OCI-LY7 (cell line): ENCODE measurements around the gene SLC22A4. TPM values are rescaled to one million over a fixed set of nuclear protein-coding genes. Genes with fewer than 3 reads are reported as not detected.

ENCODE experiments used
- BruUV-seq: library from RNA; stranded (reverse); fragments of 400-500 nt; replicated peaks from 2 replicates; lab custom pipeline; 2021; lab: Mats Ljungman, UMichigan
- CTCF ChIA-PET: fragments of 300-600 bp; sonication (Branson Sonifier 250); formaldehyde crosslinking; loops from one replicate; lab custom pipeline; 2022; ENCODE audit warnings: antibody characterized with exemption; ENCODE audit not compliant: unreplicated experiment; lab: Charles Lee
- POLR2A ChIA-PET: fragments of 300-600 bp; sonication (Branson Sonifier 250); formaldehyde crosslinking; loops from one replicate; lab custom pipeline; 2022; ENCODE audit warnings: antibody characterized with exemption; lab: Charles Lee
- DNase-seq: peaks from one replicate; pipeline ENCODE4 v3.0.0-alpha.2; 2015; ENCODE audit warnings: low spot score
- H2AFZ ChIP-seq: fragments of 200-600 bp; sonication (generic), shearing (Covaris generic); 2 replicates; pipeline ENCODE4 v1.6.1; 2014; ENCODE audit warnings: mild to moderate bottlenecking, antibody characterized with exemption, low read length, moderate library complexity
- H3K27ac ChIP-seq: fragments of 200-600 bp; sonication (generic); 2 replicates; pipeline ENCODE4 v1.5.1; 2014; ENCODE audit warnings: mixed run types, low read depth, mild to moderate bottlenecking, moderate library complexity, low read length, inconsistent platforms; ENCODE audit not compliant: poor library complexity, severe bottlenecking
- H3K36me3 ChIP-seq: fragments of 200-600 bp; sonication (generic); 2 replicates; pipeline ENCODE4 v1.6.1; 2014; ENCODE audit warnings: mild to moderate bottlenecking, antibody characterized with exemption, low read length, moderate library complexity, mixed read lengths; ENCODE audit not compliant: insufficient read depth
- H3K4me1 ChIP-seq: fragments of 200-600 bp; sonication (generic); 2 replicates; pipeline ENCODE4 v1.5.1; 2014; ENCODE audit warnings: mild to moderate bottlenecking, low read length; ENCODE audit not compliant: insufficient read depth, poor library complexity, severe bottlenecking
- H3K4me2 ChIP-seq: fragments of 200-600 bp; sonication (generic); 2 replicates; pipeline ENCODE4 v1.6.1; 2014; ENCODE audit warnings: mild to moderate bottlenecking, low read length
- H3K4me3 ChIP-seq: fragments of 200-600 bp; sonication (generic); 2 replicates; pipeline ENCODE4 v1.5.1; 2014; ENCODE audit warnings: mild to moderate bottlenecking, low read depth, low read length; ENCODE audit not compliant: poor library complexity, severe bottlenecking
- H3K79me2 ChIP-seq: fragments of 200-600 bp; sonication (generic); 2 replicates; pipeline ENCODE4 v1.6.1; 2016; ENCODE audit warnings: low read depth, mild to moderate bottlenecking, low read length, moderate library complexity, mixed read lengths; ENCODE audit not compliant: insufficient read depth
- H3K9me2 ChIP-seq: fragments of 200-600 bp; sonication (generic); 2 replicates; pipeline ENCODE4 v1.6.1; 2016; ENCODE audit warnings: mild to moderate bottlenecking, low read length, mixed read lengths; ENCODE audit not compliant: insufficient read depth
- H3K9me3 ChIP-seq: fragments of 200-600 bp; sonication (generic); 2 replicates; pipeline ENCODE4 v1.6.1; 2014; ENCODE audit warnings: mild to moderate bottlenecking, mixed run types, low read length, mixed read lengths
- H4K20me1 ChIP-seq: fragments of 200-600 bp; sonication (generic); 2 replicates; pipeline ENCODE4 v1.6.1; 2014; ENCODE audit warnings: mild to moderate bottlenecking, antibody characterized with exemption, low read length, moderate library complexity, mixed read lengths; ENCODE audit not compliant: insufficient read depth
- EZH2phosphoT487 ChIP-seq: fragments of 200-600 bp; sonication (generic); IDR thresholded peaks from 2 replicates; pipeline ENCODE4 v1.6.1; 2018; ENCODE audit warnings: low read depth, borderline replicate concordance, mild to moderate bottlenecking, mixed run types, antibody characterized with exemption, low read length, moderate library complexity, mixed read lengths
- intact Hi-C: fragments of 100-400 bp; cut with micrococcal nuclease; formaldehyde crosslinking; loops from one replicate; pipeline ENCODE4 v1.10.0; 2022; ENCODE audit not compliant: unreplicated experiment
- total RNA-seq, 2 experiments: library from RNA; depleted of rRNA in 1 of 2; stranded (reverse); fragments of >200 nt in 1 of 2; shearing (Covaris generic) in 1 of 2; gene quantifications; 2 replicates each; pipeline ENCODE4 v1.2.3, GENCODE V29; 2014 to 2022
- TF ChIP-seq, protein P1 (sequence below): fragments of 200-600 bp; sonication (generic); conservative IDR thresholded peaks from 2 replicates; pipeline ENCODE4 v1.5.1; 2014; ENCODE audit warnings: mild to moderate bottlenecking, antibody characterized with exemption, low read length, moderate library complexity, mixed read lengths

The SLC22A4 gene
- total RNA-seq, 2 experiments from 2014 or later = not detected

DNA sequence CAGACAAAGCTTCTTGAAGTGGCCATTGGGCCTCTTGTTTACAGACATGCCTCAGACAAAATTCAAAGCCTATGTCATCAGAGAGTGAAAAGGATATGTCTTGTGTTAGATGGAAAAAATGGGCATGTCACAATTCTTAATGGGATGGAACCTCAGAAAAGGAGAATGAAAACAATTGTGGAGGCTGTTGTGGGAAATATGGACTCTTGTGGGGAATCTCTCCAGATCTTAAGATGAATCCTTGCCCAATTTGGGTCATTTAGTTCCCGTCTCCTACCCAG is 94.8 kb downstream of the SLC22A4 start:
- no peak overlapping the region for H3K27ac ChIP-seq
- TF ChIP-seq, protein P1, sequence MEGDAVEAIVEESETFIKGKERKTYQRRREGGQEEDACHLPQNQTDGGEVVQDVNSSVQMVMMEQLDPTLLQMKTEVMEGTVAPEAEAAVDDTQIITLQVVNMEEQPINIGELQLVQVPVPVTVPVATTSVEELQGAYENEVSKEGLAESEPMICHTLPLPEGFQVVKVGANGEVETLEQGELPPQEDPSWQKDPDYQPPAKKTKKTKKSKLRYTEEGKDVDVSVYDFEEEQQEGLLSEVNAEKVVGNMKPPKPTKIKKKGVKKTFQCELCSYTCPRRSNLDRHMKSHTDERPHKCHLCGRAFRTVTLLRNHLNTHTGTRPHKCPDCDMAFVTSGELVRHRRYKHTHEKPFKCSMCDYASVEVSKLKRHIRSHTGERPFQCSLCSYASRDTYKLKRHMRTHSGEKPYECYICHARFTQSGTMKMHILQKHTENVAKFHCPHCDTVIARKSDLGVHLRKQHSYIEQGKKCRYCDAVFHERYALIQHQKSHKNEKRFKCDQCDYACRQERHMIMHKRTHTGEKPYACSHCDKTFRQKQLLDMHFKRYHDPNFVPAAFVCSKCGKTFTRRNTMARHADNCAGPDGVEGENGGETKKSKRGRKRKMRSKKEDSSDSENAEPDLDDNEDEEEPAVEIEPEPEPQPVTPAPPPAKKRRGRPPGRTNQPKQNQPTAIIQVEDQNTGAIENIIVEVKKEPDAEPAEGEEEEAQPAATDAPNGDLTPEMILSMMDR = no peak
- TF ChIP-seq EZH2phosphoT487 = no peak
- CTCF ChIA-PET = interaction anchor here (0.5 kb wide), 1 partner anchor 349 kb away, joined by 3 read pairs; the partner anchor contains the start of gene KIF3A
- no peaks in the 10 kb centered on the region for H3K36me3 ChIP-seq
- no peaks in the 10 kb centered on the region for H3K79me2 ChIP-seq
- POLR2A ChIA-PET = interaction anchor here (1.2 kb wide), 1 partner anchor 109 kb away, joined by 3 read pairs; no protein-coding TSS in a partner anchor
- no TSS peak for BruUV-seq
- no peak overlapping the region for H2AFZ ChIP-seq
- no peaks in the 10 kb centered on the region for H3K9me2 ChIP-seq
- no peak for DNase-seq
- peaks cover 19% of the 10 kb centered on the region for H3K4me1 ChIP-seq
- no peak overlapping the region for H3K4me3 ChIP-seq
- intact Hi-C loops = loop anchor here (5.0 to 10.0 kb wide), 3 partner anchors 263 to 478 kb away; partner anchors contain the start of genes GDF9, KIF3A and UQCRQ
- H3K4me2 ChIP-seq = no peak overlapping the region
- H4K20me1 ChIP-seq = no peaks in the 10 kb centered on the region
- no peaks in the 10 kb centered on the region for H3K9me3 ChIP-seq

DNA sequence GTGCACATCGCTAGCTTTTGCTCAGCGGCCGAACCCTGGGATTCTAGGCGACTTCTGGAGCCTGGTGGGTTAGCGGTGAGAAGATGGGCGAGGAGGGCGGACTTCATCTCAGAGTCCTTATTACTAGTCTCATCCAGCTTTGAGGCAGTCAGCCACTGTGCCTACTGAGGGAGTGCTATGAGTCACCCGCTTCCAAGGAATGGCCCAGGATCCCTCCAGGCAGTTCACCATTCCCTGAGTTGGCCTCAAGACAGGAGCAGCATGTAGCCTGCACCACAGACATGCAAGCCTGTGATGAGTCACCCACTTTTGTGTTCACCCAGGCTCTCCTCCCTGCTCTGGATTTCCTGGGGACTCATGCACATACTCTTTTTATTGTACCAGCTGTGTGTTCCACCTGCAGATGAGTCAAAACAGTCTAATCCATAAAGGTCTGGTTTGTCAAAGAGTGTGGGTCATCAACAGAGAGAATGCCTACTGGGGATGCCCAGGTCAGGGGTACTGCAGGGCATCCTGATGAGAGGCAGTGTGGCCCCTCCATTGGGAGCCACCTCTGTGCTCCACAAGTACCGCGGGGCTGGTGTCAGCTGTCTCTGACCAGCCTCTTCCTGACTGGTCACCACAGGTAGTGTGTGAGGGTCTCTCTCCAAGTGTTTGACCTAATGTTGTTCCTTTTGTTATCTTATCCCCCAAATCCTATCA is 95.5 kb downstream of the SLC22A4 start:
- no peaks in the 10 kb centered on the region for H3K79me2 ChIP-seq

More for the DNA sequence above, 95.5 kb downstream of the SLC22A4 start:
- TF ChIP-seq, protein P1 = no peak
- TF ChIP-seq EZH2phosphoT487 = no peak
- H3K4me3 ChIP-seq = no peak overlapping the region
- BruUV-seq = no TSS peak
- H2AFZ ChIP-seq = no peak overlapping the region
- CTCF ChIA-PET = no interaction called here
- H3K4me2 ChIP-seq = no peak overlapping the region
- intact Hi-C loops = loop anchor here (5.0 to 10.0 kb wide), 3 partner anchors 263 to 478 kb away; partner anchors contain the start of genes GDF9, KIF3A and UQCRQ
- no peak for DNase-seq
- H3K4me1 ChIP-seq = peaks cover 25% of the 10 kb centered on the region
- POLR2A ChIA-PET = interaction anchor here (1.2 kb wide), 1 partner anchor 109 kb away, joined by 3 read pairs; no protein-coding TSS in a partner anchor
- no peaks in the 10 kb centered on the region for H3K36me3 ChIP-seq
- H3K9me3 ChIP-seq = no peaks in the 10 kb centered on the region
- no peak overlapping the region for H3K27ac ChIP-seq
- H4K20me1 ChIP-seq = no peaks in the 10 kb centered on the region
- H3K9me2 ChIP-seq = no peaks in the 10 kb centered on the region
